AG04449 (cell line): ENCODE measurements around the gene TCF25.

Experiments used
- CTCF ChIA-PET: fragments of 350-600 bp; formaldehyde crosslinking; extraction: SDS; loops from one replicate; lab custom pipeline; 2021; ENCODE audit warnings: antibody characterized with exemption; lab: Yijun Ruan, JAX
- POLR2A ChIA-PET: fragments of 400-600, 350-600 bp; formaldehyde crosslinking; extraction: SDS; loops from one replicate; lab custom pipeline; 2020; ENCODE audit warnings: antibody characterized with exemption, inconsistent platforms; lab: Yijun Ruan, JAX
- DNase-seq: peaks from one replicate; pipeline ENCODE4 v3.0.0-alpha.2; 2010; ENCODE audit warnings: low read depth, low spot score
- H3K4me3 ChIP-seq: 2 replicates; pipeline ENCODE4 v1.5.1; 2011; ENCODE audit warnings: low read depth, mild to moderate bottlenecking, control low read depth, low read length
- CTCF ChIP-seq: IDR thresholded peaks from one replicate; pipeline ENCODE4 v1.5.1; 2011; ENCODE audit warnings: mild to moderate bottlenecking, moderate library complexity, low read length, control low read depth, inconsistent platforms; ENCODE audit not compliant: insufficient read depth; ENCODE audit errors: missing control alignments

The TCF25 gene

GRCh38 chr16:89887243-89887642, 13.9 kb downstream of the TCF25 start:
- POLR2A ChIA-PET = no interaction called here
- H3K4me3 ChIP-seq = no peak overlapping the region
- no peak for DNase-seq
- TF ChIP-seq CTCF = no peak
- CTCF ChIA-PET = interaction anchor here (0.9 to 5.1 kb wide), 3 partner anchors 11 to 24 kb away, joined by 3 to 26 read pairs (median 5); no protein-coding TSS in a partner anchor

- DNase-seq = no peak
- H3K4me3 ChIP-seq = no peak overlapping the region
- POLR2A ChIA-PET = no interaction called here
- CTCF ChIA-PET = interaction anchor here (1.1 to 1.2 kb wide), 2 partner anchors 10 to 20 kb away, joined by 4 to 6 read pairs; no protein-coding TSS in a partner anchor
- TF ChIP-seq CTCF = no peak
Measured at GRCh38 chr16:89890200-89890599, 16.8 kb downstream of the TCF25 start.

- ChIA-PET POLR2A (no interaction called here), CTCF (interaction anchor here (1.0 to 1.2 kb wide), 3 partner anchors 9 to 19 kb away, joined by 3 to 6 read pairs (median 4); no protein-coding TSS in a partner anchor)
- no peak for TF ChIP-seq CTCF
- H3K4me3 ChIP-seq = no peak overlapping the region
- DNase-seq = no peak
Measured at GRCh38 chr16:89890886-89891657, 17.7 kb downstream of the TCF25 start.

GRCh38 chr16:89892055-89892630, 18.8 kb downstream of the TCF25 start:
- DNase-seq = no peak
- TF ChIP-seq CTCF = no peak
- ChIA-PET POLR2A (no interaction called here), CTCF (no interaction called here)
- no peak overlapping the region for H3K4me3 ChIP-seq

GRCh38 chr16:89892635-89893034, 19.2 kb downstream of the TCF25 start:
- ChIA-PET POLR2A (no interaction called here), CTCF (interaction anchor here (0.8 to 5.9 kb wide), 2 partner anchors 14 to 16 kb away, joined by 3 to 37 read pairs; no protein-coding TSS in a partner anchor)
- no peak overlapping the region for H3K4me3 ChIP-seq
- TF ChIP-seq CTCF = no peak
- no peak for DNase-seq
